Epithelial cell of umbilical artery (primary cell): ENCODE measurements around the gene RBM7. TPM values are rescaled to one million over a fixed set of nuclear protein-coding genes. Genes with fewer than 3 reads are reported as not detected.

Experiments used
- total RNA-seq: library from RNA; depleted of rRNA; stranded (reverse); fragments of >200 nt; gene quantifications from 2 replicates; pipeline ENCODE4 v1.2.3, GENCODE V29; 2014

Gene RBM7
- 32.8 and 57.0 TPM in 2 replicates for total RNA-seq

GRCh38 chr11:114400216-114400914 is at the start of gene RBM7, which contains the start of gene C11orf71:
TSS of gene RBM7 (plus strand) at chr11:114400666. CDS start at chr11:114400672, 6 bp downstream.
TSS of gene C11orf71 (minus strand) at chr11:114400511. CDS start at chr11:114400331, 180 bp downstream.

DNA sequence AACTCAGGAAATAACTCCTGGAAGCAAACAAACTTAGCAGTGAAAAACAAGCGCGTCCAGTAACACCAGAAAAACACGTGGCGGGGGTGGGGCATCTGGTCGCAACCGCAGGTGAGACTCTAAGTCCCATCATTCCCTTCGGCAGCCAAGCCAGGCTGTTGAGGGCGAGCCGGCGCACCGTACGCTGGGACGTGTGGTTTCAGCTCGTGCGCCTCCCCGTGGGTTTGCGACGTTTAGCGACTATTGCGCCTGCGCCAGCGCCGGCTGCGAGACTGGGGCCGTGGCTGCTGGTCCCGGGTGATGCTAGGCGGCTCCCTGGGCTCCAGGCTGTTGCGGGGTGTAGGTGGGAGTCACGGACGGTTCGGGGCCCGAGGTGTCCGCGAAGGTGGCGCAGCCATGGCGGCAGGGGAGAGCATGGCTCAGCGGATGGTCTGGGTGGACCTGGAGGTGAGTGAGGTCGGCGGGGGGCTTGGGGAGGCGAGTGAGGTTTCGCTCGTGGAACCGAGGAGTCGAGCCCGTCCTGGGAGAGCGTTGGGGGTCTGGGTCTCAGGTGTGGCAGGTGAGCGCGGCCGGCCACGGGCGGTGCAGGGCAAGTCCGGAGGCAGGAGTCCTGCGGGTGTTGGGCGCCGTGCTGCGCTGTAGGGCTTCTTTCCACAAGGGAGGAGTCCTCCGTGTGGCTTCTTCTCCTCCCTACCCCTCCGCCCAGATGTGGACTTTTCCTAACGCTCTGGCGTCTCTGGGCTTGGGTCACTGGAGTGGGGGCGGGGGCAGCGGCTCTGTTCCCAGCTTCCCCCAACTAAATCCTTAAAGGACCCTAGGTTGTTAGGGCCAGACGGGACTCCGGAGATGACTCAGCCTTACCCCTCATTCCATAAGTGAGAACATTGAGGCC is 39.0 kb downstream of the RBM7 start, which contains the start of gene REXO2:
Gene REXO2 (plus strand): TSS at position 239 of the 892 bp plus-strand sequence. CDS start 62 bp downstream, at position 301.

Other genes starting within 250 kb of the RBM7 start
- 457 and 588 TPM in 2 replicates for gene NNMT, start 104.3 kb upstream of the RBM7 start, total RNA-seq
- 4.9 and 6.4 TPM in 2 replicates for gene C11orf71, start 155 bp upstream of the RBM7 start, total RNA-seq
- 240 and 260 TPM in 2 replicates for gene REXO2, start 38.8 kb downstream of the RBM7 start, total RNA-seq
- gene NXPE1, start 159.2 kb downstream of the RBM7 start, total RNA-seq, result not detected in 2 replicates
- not detected in 2 replicates for gene NXPE4, start 195.1 kb downstream of the RBM7 start, total RNA-seq